HCT116 (cell line): ENCODE results near the gene NR1H3. TPM values are rescaled to one million over a fixed set of nuclear protein-coding genes. Genes with fewer than 3 reads are reported as not detected.

Experiments
- ATAC-seq: fragments of 200-7000 bp; cut with Tn5 transposase; 2 replicates; pipeline ENCODE4 v1.9.1; 2020; ENCODE audit warnings: mild to moderate bottlenecking, moderate library complexity
- BruUV-seq: library from RNA; stranded (reverse); fragments of 400-500 nt; replicated peaks from 2 replicates; lab custom pipeline; 2021; lab: Mats Ljungman, UMichigan
- CTCF ChIA-PET: fragments of 300-600 bp; sonication (Branson Sonifier 250); formaldehyde crosslinking; loops from one replicate; lab custom pipeline; 2021; ENCODE audit warnings: antibody characterized with exemption; lab: Charles Lee
- POLR2A ChIA-PET: fragments of 300-600, 350-600 bp; sonication (Branson Sonifier 250); formaldehyde crosslinking; loops from one replicate; lab custom pipeline; 2021; ENCODE audit warnings: antibody characterized with exemption; lab: Charles Lee
- RAD21 ChIA-PET, 2 experiments: fragments of 300-600 bp; sonication (Branson Sonifier 250); formaldehyde crosslinking; loops; one replicate each; lab custom pipeline; 2023; ENCODE audit warnings: low total read pairs in 2 of 2; ENCODE audit not compliant: uncharacterized antibody in 2 of 2, unreplicated experiment in 2 of 2, low non-redundant PET in 1 of 2; lab: Charles Lee
- DNase-seq: peaks from one replicate; pipeline ENCODE4 v3.0.0-alpha.2; 2010; ENCODE audit warnings: low read depth, low spot score
- H2AFZ ChIP-seq: fragments of 200-600 bp; shearing (Covaris generic), sonication (generic); 2 replicates; pipeline ENCODE4 v1.6.1; 2017; ENCODE audit warnings: low read depth, mixed run types, mixed read lengths, antibody characterized with exemption, low read length; ENCODE audit not compliant: poor library complexity, severe bottlenecking
- H3K27ac ChIP-seq: 2 replicates; pipeline ENCODE4 v1.5.1; 2012; ENCODE audit warnings: low read depth, low read length
- H3K27me3 ChIP-seq: fragments of 200-600 bp; sonication (generic); 2 replicates; pipeline ENCODE4 v1.6.1; 2016; ENCODE audit warnings: mixed run types, low read length, mixed read lengths; ENCODE audit not compliant: insufficient read depth
- H3K36me3 ChIP-seq, 2 experiments: fragments of 200-500 bp in 1 of 2; fragments of 200-600 bp in 1 of 2; sonication (Bioruptor generic) in 1 of 2; sonication (generic) in 1 of 2; 2 replicates each; pipeline versions ENCODE4 v1.5.1 to v1.6.1; 2014 to 2016; ENCODE audit warnings: low read length in 2 of 2, inconsistent platforms in 1 of 2, mixed read lengths in 1 of 2, mixed run types in 1 of 2; ENCODE audit not compliant: insufficient read depth in 2 of 2, control insufficient read depth in 1 of 2
- H3K4me1 ChIP-seq, 2 experiments: fragments of 200-600 bp in 1 of 2; sonication (generic) in 1 of 2; 2 replicates each; pipeline versions ENCODE4 v1.5.1 to v1.6.1; 2012 to 2017; ENCODE audit warnings: low read length in 2 of 2, inconsistent platforms in 1 of 2, mild to moderate bottlenecking in 1 of 2, mixed read lengths in 1 of 2, mixed run types in 1 of 2, moderate library complexity in 1 of 2; ENCODE audit not compliant: insufficient read depth in 2 of 2, control insufficient read depth in 1 of 2
- H3K4me2 ChIP-seq: fragments of 200-600 bp; sonication (generic); 2 replicates; pipeline ENCODE4 v1.6.1; 2017; ENCODE audit warnings: mixed run types, low read length, mixed read lengths
- H3K4me3 ChIP-seq, 2 experiments: fragments of 200-600 bp in 1 of 2; sonication (generic) in 1 of 2; replicated peaks in 1 of 2; 2 replicates each; pipeline ENCODE4 v1.5.1; 2011 to 2016; ENCODE audit warnings: low read length in 2 of 2, control low read depth in 1 of 2, low read depth in 1 of 2, mild to moderate bottlenecking in 1 of 2, mixed read lengths in 1 of 2, mixed run types in 1 of 2
- H3K79me2 ChIP-seq: fragments of 200-600 bp; sonication (generic); 2 replicates; pipeline ENCODE4 v1.6.1; 2017; ENCODE audit warnings: mild to moderate bottlenecking, mixed run types, low read length, moderate library complexity, mixed read lengths; ENCODE audit not compliant: insufficient read depth
- H3K9ac ChIP-seq: fragments of 200-600 bp; sonication (generic); 2 replicates; pipeline ENCODE4 v1.6.1; 2016; ENCODE audit warnings: low read length, mixed read lengths
- H3K9me2 ChIP-seq: fragments of 200-600 bp; sonication (generic), shearing (Covaris generic); 2 replicates; pipeline ENCODE4 v1.6.1; 2017; ENCODE audit warnings: mixed run types, mild to moderate bottlenecking, moderate library complexity; ENCODE audit not compliant: insufficient read depth
- H3K9me3 ChIP-seq, 2 experiments: fragments of 200-500 bp in 1 of 2; fragments of 200-600 bp in 1 of 2; sonication (Bioruptor generic) in 1 of 2; sonication (generic) in 1 of 2; 2 replicates each; pipeline ENCODE4 v1.6.1; 2014 to 2017; ENCODE audit warnings: low read length in 2 of 2, mixed read lengths in 2 of 2, inconsistent platforms in 1 of 2, low read depth in 1 of 2, mild to moderate bottlenecking in 1 of 2, mixed run types in 1 of 2, moderate library complexity in 1 of 2; ENCODE audit not compliant: control insufficient read depth in 1 of 2, insufficient read depth in 1 of 2
- H4K20me1 ChIP-seq: fragments of 200-600 bp; sonication (generic), shearing (Covaris generic); 2 replicates; pipeline ENCODE4 v1.6.1; 2017; ENCODE audit warnings: mixed run types, mild to moderate bottlenecking, moderate library complexity; ENCODE audit not compliant: insufficient read depth
- CBX3 ChIP-seq: IDR thresholded peaks from 2 replicates; pipeline ENCODE4 v1.6.1; 2012; ENCODE audit warnings: low read depth
- CEBPB ChIP-seq: IDR thresholded peaks from 2 replicates; pipeline ENCODE4 v1.6.1; 2012; ENCODE audit warnings: low read depth
- EGR1 ChIP-seq: IDR thresholded peaks from 2 replicates; pipeline ENCODE4 v1.6.1; 2012; ENCODE audit warnings: low read depth
- FOSL1 ChIP-seq: IDR thresholded peaks from 2 replicates; pipeline ENCODE4 v1.6.1; 2012; ENCODE audit warnings: low read depth
- JUND ChIP-seq: IDR thresholded peaks from 2 replicates; pipeline ENCODE4 v1.6.1; 2012
- POLR2A ChIP-seq: IDR thresholded peaks from 2 replicates; pipeline ENCODE4 v1.7.0; 2011; ENCODE audit warnings: borderline replicate concordance; ENCODE audit not compliant: insufficient read depth, insufficient read length; ENCODE audit errors: extremely low read depth
- POLR2AphosphoS5 ChIP-seq: IDR thresholded peaks from 2 replicates; pipeline ENCODE4 v1.6.1; 2011; ENCODE audit warnings: mild to moderate bottlenecking, low read depth, low read length, moderate library complexity
- RAD21 ChIP-seq: IDR thresholded peaks from 2 replicates; pipeline ENCODE4 v1.6.1; 2012; ENCODE audit warnings: low read depth, mild to moderate bottlenecking
- SIN3A ChIP-seq: IDR thresholded peaks from 2 replicates; pipeline ENCODE4 v1.6.1; 2012; ENCODE audit warnings: low read depth
- SP1 ChIP-seq: IDR thresholded peaks from 2 replicates; pipeline ENCODE4 v1.6.1; 2012; ENCODE audit warnings: low read depth
- SRF ChIP-seq: IDR thresholded peaks from 2 replicates; pipeline ENCODE4 v1.6.1; 2012; ENCODE audit warnings: low read depth
- ZNF274 ChIP-seq: fragments of 200-500 bp; sonication (Bioruptor generic); IDR thresholded peaks from 2 replicates; pipeline ENCODE4 v1.6.1; 2014; ENCODE audit warnings: mild to moderate bottlenecking, low read depth, low read length, inconsistent platforms
- intact Hi-C: fragments of 100-400 bp; cut with micrococcal nuclease; formaldehyde crosslinking; loops from 2 replicates; pipeline ENCODE4 v1.10.0; 2022
- total RNA-seq: library from RNA; stranded (reverse); gene quantifications from one replicate; pipeline ENCODE4 v1.2.1, GENCODE V29; 2021; ENCODE audit not compliant: unreplicated experiment
- TF ChIP-seq, protein P1 (sequence below), 3 experiments: fragments of 200-600 bp in 1 of 3; sonication (generic) in 1 of 3; IDR thresholded peaks in 2 of 3; conservative IDR thresholded peaks in 1 of 3; 2 replicates each; pipeline ENCODE4 v1.5.1; 2012 to 2017; ENCODE audit warnings: low read depth in 2 of 3, low read length in 2 of 3, antibody characterized with exemption in 1 of 3, borderline replicate concordance in 1 of 3, control low read depth in 1 of 3, mild to moderate bottlenecking in 1 of 3, mixed read lengths in 1 of 3, mixed run types in 1 of 3, moderate library complexity in 1 of 3; ENCODE audit not compliant: insufficient read depth in 1 of 3
- TF ChIP-seq, protein P2 (sequence below): IDR thresholded peaks from 2 replicates; pipeline ENCODE4 v1.6.1; 2012; ENCODE audit warnings: low read depth
- TF ChIP-seq, protein P3 (sequence below): IDR thresholded peaks from 2 replicates; pipeline ENCODE4 v1.6.1; 2012

The NR1H3 gene
- total RNA-seq, 1 experiment from 2014 or later = 23.5 TPM

DNA sequence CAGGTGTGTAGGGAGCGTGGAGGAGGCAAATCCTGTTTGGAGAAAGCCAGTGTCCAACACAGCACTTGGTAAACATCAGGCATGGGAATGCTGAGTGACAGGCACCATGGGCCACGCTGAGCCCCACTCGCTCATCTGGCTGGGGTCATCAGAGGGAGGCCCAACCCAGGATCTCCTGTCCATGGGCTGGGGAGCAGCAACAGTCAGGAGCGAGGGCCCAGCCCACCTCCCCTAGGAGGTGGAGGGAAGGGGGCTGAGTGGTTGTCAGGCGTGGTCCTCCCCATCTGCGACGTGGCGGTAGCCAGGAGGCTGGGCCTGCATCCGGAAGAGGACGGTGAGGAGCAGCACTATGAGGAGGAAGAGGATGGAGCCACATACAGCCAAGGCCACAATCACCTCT lies 17.9 kb upstream of the NR1H3 start:
- Histone ChIP-seq H3K4me1 (peaks cover 0 to 8% of the 10 kb centered on the region in 2 experiments; a peak in 1 of 4 replicates), H3K4me2 (no peak overlapping the region), H3K27me3 (no peaks in the 10 kb centered on the region), H3K36me3 (peaks cover 17 to 25% of the 10 kb centered on the region in 2 experiments; a peak in 3 of 4 replicates), H3K4me3 (no peak overlapping the region), H3K9me2 (no peaks in the 10 kb centered on the region), H2AFZ (no peak overlapping the region), H4K20me1 (no peaks in the 10 kb centered on the region), H3K9ac (no peak overlapping the region), H3K9me3 (no peaks in the 10 kb centered on the region), H3K27ac (no peak overlapping the region), H3K79me2 (no peaks in the 10 kb centered on the region)
- ChIA-PET POLR2A (interaction anchor here (1.1 kb wide), 1 partner anchor 8 kb away, joined by 4 read pairs; the partner anchor contains the start of gene ACP2), RAD21 (no interaction called here), CTCF (interaction anchor here (1.3 kb wide), 1 partner anchor 115 kb away, joined by 3 read pairs; no protein-coding TSS in a partner anchor)
- BruUV-seq = no TSS peak
- ATAC-seq (no peak), DNase-seq (no peak)
- peak; percentile 40; the same call in 1 of the 2 replicates for TF ChIP-seq POLR2AphosphoS5
- no peak for TF ChIP-seq ZNF274
- intact Hi-C loops = no loop called here

DNA sequence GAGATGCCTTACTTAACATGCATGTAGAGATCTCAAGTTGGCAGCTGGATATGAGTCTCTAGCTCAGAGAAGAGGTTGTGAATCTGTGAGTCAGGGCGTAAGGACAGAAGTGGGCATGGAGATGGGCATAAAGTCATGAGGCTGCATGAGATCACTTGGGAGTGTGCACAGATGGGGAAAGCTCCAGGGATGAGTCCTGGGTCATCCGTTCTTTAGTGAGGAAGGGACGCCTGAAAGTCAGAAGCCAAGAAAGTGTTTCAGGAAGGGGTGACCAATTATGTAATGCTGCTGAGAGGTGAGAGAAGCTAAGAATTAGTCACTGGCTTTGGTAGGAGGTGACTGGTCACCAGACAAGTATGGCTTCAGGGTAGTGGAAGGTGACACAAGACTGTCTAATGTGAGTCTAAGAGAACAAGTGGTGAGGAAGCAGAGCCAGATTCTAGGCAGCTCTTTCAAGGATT lies 15.9 kb upstream of the NR1H3 start:
- no peak overlapping the region for H3K4me2 ChIP-seq
- H2AFZ ChIP-seq = no peak overlapping the region
- H3K4me3 ChIP-seq = no peak overlapping the region
- H3K9me2 ChIP-seq = no peaks in the 10 kb centered on the region
- ChIA-PET RAD21 (no interaction called here), CTCF (no interaction called here), POLR2A (no interaction called here)
- peaks cover 25 to 26% of the 10 kb centered on the region in 2 experiments; a peak in 3 of 4 replicates for H3K36me3 ChIP-seq
- intact Hi-C loops = no loop called here
- H3K27ac ChIP-seq = no peak overlapping the region
- H4K20me1 ChIP-seq = no peaks in the 10 kb centered on the region
- no peak overlapping the region for H3K9ac ChIP-seq
- no peaks in the 10 kb centered on the region for H3K79me2 ChIP-seq
- no TSS peak for BruUV-seq
- H3K9me3 ChIP-seq = no peaks in the 10 kb centered on the region
- no peak for ATAC-seq
- no peaks in the 10 kb centered on the region for H3K4me1 ChIP-seq
- no peaks in the 10 kb centered on the region for H3K27me3 ChIP-seq
- no peak for DNase-seq
- TF ChIP-seq, protein P1, sequence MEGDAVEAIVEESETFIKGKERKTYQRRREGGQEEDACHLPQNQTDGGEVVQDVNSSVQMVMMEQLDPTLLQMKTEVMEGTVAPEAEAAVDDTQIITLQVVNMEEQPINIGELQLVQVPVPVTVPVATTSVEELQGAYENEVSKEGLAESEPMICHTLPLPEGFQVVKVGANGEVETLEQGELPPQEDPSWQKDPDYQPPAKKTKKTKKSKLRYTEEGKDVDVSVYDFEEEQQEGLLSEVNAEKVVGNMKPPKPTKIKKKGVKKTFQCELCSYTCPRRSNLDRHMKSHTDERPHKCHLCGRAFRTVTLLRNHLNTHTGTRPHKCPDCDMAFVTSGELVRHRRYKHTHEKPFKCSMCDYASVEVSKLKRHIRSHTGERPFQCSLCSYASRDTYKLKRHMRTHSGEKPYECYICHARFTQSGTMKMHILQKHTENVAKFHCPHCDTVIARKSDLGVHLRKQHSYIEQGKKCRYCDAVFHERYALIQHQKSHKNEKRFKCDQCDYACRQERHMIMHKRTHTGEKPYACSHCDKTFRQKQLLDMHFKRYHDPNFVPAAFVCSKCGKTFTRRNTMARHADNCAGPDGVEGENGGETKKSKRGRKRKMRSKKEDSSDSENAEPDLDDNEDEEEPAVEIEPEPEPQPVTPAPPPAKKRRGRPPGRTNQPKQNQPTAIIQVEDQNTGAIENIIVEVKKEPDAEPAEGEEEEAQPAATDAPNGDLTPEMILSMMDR (IDR thresholded peaks at IDR 0.05 in 2 of 3, conservative IDR thresholded peaks at IDR 0.05 in 1 of 3; ENCODE audit: borderline replicate concordance in 1 of 3, insufficient read depth in 1 of 3, low read depth in 2 of 3, low read length in 2 of 3) = no peak
- no peak for TF ChIP-seq POLR2A
- no peak for TF ChIP-seq ZNF274
- TF ChIP-seq CEBPB = no peak
- TF ChIP-seq EGR1 = no peak
- no peak for TF ChIP-seq SRF
- TF ChIP-seq RAD21 = no peak
- no peak for TF ChIP-seq JUND
- TF ChIP-seq SP1 = no peak
- no peak for TF ChIP-seq FOSL1
- TF ChIP-seq CBX3 = no peak
- TF ChIP-seq SIN3A = no peak
- TF ChIP-seq, protein P2, sequence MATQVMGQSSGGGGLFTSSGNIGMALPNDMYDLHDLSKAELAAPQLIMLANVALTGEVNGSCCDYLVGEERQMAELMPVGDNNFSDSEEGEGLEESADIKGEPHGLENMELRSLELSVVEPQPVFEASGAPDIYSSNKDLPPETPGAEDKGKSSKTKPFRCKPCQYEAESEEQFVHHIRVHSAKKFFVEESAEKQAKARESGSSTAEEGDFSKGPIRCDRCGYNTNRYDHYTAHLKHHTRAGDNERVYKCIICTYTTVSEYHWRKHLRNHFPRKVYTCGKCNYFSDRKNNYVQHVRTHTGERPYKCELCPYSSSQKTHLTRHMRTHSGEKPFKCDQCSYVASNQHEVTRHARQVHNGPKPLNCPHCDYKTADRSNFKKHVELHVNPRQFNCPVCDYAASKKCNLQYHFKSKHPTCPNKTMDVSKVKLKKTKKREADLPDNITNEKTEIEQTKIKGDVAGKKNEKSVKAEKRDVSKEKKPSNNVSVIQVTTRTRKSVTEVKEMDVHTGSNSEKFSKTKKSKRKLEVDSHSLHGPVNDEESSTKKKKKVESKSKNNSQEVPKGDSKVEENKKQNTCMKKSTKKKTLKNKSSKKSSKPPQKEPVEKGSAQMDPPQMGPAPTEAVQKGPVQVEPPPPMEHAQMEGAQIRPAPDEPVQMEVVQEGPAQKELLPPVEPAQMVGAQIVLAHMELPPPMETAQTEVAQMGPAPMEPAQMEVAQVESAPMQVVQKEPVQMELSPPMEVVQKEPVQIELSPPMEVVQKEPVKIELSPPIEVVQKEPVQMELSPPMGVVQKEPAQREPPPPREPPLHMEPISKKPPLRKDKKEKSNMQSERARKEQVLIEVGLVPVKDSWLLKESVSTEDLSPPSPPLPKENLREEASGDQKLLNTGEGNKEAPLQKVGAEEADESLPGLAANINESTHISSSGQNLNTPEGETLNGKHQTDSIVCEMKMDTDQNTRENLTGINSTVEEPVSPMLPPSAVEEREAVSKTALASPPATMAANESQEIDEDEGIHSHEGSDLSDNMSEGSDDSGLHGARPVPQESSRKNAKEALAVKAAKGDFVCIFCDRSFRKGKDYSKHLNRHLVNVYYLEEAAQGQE = no peak
- TF ChIP-seq, protein P3, sequence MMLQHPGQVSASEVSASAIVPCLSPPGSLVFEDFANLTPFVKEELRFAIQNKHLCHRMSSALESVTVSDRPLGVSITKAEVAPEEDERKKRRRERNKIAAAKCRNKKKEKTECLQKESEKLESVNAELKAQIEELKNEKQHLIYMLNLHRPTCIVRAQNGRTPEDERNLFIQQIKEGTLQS = no peak
